ENCODE measurements around the gene NFKB2.
A peak's percentile ranks its signal among the peaks of the same experiment; 100 is the strongest.

NFKB2 gene

DNA sequence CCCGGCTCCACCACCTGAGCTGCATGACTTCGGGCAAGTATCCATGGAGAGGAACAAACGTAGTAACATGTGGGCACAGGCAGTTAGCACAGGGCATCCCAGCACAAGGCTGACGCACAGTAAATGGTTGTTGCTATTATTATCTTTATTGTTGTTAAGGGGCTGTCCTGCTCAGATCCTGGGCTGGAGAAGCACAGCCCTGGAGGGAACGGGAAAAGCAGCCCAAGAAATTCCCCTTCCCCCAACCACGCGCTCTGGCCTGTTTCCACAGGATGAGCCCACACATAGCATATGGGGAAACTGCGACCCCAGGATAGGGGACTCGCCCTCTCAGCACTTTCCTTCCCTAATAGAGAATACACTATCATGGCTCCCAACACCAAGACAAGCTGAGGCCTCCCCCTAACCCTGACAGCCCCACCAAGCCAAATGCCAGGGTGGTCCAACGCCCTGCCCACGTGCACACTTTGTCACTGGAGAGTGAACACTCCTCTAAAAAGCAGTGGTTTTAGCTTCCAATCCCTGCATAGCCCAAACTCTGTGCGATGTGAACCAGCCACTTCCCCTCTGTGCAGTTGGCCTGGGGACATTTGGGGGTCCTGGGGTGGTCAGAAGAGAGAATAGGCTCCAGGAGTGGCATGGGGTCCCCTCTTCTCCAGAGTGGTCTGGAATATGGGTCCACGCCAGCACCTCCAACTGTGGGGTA lies 12.1 kb downstream of the NFKB2 start:
- DNase-seq (ENCODE audit: extremely low read depth in 1 of 2, low read depth in 1 of 2): no peak

DNA sequence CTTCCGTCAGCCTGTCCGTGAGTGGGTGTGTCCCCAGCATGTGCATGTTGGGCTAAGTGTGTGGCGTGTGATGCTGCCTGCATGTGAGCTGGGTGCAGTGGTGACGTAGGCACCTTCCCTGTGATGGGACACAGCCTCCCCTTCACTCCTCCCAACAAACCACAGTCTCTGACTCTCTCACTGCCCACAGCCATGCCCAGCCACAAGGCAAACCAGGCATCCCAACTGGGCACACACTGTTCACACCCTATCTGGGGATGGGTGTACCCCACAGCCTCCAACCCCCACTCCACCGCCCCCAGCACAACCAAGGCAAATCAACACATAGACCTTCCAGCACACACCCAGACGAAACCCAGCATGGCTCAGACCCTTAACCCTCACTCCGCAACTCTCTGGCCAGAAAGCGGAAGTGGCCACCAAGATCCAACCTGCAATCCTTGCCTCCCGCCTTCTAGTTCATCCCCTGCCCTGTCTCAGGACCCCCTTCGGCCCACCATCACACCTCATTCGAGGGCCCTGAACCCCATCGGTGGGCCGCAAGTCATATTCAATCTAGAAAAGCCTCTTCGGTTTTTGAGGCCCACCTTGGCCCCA lies 12.7 kb downstream of the NFKB2 start:
- DNase-seq (ENCODE audit: extremely low read depth in 1 of 2, low read depth in 1 of 2): no peak

DNA sequence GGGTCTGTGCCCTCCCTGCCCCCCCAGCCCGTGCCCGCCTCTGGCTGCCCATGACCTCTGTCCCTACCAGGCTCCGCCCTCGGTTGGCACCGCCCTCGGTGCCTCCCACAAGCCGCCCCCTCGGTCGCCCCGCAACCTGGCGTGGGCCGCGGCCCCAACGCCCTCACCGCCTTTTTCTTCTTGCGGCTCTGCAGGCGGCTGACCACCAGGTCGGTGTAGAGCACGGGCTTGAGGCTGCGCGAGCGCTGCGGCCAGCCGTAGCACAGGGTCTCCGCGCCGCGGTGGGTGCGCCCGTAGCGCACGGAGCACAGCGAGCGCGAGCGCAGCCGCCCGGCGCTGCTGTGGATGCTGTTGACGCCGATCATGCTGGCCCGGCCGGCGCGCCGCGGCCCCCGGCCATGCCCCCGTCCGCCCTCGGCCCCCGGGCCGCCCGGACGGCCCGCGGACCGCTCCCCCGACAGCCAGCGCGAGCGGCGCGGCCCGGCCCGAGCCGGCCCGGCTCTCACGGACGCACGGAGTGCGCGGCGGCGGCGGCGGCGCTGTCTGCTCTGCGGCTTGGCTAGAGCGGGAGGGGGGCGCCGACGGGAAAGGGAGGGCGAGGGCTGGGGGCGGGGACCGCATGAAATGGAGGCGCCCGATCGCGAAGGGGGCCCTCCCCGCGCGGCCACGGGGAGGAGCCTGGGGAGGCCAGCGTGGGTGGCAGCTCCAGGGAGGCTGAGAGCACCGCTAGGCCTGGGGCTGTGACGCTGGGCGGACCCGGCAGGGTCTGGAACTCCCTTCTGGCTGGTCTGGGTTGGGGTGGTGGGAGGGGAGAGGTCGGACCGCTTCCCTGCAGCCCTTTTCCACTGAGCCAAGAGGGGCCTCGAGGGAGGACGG lies 13.5 kb downstream of the NFKB2 start:
- DNase-seq (ENCODE audit: extremely low read depth in 1 of 2, low read depth in 1 of 2): peak in 1 of 2 donors; percentile 50

DNA sequence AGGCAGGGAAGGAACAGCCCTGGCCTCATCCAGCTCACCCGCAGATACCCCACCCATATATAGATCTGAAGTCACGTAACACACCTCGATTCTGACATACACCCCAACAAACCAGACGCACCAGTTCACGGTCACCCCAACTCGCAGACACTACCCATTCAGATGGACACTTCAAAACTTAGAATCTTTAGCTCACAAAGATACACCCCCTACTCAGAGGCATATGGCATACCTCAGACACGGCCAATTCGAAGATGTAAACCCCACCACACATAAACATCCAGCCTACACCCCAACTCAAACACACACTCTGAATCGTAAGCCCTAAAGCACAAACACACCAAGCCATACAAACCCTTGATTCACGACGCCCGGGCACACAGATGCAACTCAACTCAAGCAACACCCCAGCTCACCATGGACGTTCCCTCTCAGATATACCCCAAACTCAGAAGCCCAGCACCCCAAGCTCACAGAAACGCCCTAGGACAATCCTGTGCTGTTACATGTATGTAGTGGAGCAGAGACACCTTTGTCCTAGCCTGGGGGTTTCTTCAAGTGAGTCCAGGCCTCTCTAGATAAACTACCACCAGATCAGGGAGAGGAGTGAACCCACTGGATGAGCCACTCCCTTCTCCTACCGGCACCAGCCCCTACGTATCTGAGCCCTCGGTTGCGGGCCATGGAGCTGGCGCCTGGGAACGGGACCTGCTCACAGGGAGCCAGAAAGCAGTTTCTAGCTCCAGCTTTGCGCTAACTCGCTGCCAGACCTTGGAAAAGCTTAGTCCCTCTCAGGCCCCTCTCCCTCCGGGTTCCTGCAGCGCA lies 14.3 kb downstream of the NFKB2 start:
- no peak for DNase-seq (ENCODE audit: extremely low read depth in 1 of 2, low read depth in 1 of 2)

DNA sequence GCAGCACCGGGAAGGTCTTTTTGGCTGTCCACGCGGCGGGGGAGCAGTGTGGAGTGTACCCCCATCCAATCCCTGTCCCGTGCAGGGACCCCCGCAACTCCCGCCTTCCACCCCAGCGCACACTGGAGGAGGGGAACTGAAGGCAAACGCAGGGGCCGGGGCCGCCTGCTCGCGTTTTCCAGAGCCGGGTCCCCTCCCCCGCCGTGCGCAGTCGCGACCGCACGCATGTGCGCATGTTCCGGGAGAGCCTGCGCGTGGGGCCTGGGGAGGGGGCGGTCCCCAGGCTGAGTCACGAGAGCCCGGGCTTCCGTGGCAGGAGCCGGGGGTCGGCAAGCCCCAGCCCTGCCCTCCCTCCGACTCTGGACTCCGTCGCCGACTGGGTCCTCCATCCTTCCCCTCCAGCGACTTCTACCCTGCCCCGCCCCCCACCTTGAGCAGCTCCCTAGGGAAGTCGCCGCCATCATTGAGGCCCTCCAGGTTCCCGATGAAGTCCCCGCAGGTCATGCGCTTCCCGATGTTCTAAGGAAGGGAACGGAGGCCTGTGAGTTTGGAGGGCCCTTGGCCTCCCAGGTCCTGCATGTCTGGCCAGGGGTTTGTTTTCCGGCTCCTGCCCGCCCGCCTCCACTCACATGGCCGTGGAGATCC lies 15.0 kb downstream of the NFKB2 start:
- DNase-seq (ENCODE audit: extremely low read depth in 1 of 2, low read depth in 1 of 2): no peak

DNA sequence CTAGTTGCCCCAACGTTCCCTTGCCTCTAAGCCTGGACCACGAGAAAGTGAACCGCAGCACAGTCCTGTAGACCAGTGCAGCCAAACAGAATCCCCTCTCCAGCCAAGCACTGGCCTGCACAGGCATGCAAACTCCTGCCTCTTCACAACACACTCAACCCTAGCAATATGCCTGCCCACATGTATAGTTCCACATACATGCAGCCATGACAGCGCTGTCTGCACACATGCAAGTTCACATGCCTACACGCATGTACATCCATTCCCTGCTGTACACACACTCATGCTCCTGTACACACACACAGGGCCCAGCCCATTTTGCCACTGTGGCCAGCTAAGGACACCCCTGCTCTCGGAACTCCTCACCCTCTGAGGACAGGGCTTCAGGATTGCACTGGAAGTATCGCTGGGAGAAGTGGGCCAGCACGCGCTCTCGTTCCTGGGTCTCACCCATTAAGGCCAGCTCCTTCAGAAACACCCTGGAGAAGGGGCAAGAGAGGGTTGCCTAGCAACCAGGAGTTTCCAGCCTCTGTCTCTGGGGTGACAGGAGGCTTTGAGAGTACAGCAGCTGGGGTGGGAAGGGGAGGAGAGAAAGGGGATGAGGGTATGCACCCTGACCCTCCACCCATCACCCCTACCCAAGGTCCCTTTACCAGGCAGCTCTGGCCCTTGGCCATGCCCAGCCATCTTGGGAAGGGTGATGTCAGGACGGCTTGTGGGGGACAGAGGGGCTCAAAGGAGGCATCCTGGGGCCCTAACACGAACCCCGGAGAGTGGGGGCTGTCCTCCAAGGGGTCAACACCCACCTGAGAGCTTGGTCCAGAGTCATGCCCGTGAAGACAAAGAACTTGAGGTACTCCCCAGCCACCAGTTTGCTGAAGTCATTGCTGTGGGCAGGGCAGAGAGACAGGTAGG lies 16.1 kb downstream of the NFKB2 start:
- DNase-seq (ENCODE audit: extremely low read depth in 1 of 2, low read depth in 1 of 2): no peak

DNA sequence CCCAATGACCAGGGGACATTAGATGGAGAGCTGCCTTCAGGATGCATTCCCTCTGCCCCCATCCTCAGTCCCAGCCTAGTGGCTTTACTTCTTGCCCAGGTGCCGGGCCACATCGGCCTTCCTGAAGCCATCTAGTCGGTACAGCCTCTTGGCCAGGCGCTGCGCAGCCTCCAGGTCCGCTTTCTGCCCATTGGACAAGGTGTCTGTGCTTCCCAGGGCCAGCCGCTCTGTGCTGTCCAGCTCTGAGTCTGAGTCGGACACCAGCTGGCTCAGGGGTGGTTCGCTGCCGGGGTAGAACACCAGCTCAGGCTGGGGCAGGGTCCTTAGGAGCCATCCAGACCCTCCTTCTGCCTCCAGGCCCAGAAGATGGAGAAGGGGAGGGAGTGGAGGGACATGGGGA lies 16.8 kb downstream of the NFKB2 start:
- no peak for DNase-seq (ENCODE audit: extremely low read depth in 1 of 2, low read depth in 1 of 2)

DNA sequence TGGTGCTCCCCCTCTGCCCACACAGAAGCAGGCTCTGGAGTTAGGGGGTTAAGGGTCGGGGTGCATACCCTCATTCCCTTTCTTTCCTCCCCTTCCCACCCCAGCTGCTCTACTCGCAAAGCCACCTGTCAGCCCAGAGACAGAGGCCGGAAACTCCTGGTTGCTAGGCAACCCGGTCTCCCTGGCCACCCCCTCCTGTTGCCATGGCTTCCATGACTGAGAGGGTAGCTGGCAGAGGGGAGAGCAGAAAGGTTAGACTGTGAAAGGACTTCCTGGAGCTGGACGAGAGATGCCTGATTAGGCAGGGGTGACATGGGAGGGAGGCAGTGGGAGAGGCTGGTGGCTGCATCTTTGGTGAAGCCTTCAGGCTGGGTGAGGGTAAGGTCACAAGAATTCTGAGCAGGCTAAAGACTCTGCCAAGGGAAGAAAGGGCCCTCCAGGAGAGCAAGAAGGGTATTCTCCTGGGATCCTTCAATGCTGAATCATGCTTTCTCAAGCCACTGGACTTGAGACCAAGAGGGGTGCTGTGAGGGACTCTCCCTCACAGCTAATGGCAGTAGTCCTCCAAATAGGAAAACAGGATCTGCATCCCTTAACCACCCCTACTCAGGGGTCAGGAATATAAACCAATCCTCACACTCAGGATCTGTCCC lies 17.7 kb downstream of the NFKB2 start:
- DNase-seq (ENCODE audit: extremely low read depth in 1 of 2, low read depth in 1 of 2): no peak

DNA sequence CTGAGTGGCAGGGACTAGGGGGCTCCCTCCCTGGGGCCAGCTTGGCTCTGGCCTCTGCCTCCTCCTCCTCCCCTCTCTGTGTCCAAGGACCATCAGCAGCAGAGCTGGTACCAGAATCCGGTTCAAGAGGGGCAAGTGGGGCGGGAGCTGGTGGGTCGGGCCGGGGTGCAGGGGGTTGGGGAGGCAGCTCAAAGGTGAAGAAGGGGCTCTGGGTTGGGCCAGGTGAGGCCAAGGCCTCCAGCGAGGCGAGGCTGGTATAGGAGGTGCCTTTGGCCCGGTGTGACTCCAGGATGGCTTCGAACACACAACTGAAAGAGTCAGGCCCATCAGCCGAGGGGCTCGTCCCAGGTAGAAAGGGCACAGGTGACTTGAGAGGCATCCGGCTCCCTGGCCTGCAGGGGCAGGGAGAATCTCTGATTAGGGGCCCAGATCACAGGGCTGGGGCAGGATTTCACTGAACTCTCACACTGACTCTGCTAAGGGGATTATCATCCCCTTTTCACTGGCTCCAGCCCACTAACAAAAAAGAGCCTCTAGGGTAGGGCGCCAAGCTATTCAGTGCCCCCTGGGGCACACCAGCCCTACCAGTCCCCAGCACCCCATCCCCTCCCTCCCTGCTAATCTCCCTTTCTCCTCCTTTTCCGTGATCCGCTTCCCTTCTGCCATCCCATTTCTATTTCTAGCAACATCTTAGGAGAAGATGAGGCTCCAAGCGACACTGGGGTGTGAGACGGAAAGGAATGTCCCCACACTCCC lies 18.5 kb downstream of the NFKB2 start:
- no peak for DNase-seq (ENCODE audit: extremely low read depth in 1 of 2, low read depth in 1 of 2)

DNA sequence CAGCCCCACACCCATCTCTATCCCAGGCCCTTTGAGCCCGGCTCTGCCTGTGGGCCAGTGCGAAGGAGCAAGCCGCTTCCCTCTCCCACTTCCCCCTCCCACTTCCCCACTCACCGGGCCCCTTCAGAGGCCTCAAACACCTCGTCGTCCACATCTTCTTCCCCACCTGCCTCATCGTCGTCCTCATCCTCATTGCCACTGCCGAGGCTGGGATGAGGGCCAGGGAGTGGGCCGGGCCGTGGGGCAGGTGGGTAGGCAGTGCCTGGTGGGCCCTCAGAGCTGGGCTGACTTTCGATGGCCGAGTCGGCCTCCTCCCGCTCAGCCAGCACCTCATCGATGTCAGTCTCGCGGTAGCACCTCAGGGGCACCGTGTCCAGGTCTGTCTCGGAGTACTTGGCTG lies 19.2 kb downstream of the NFKB2 start:
- no peak for DNase-seq (ENCODE audit: extremely low read depth in 1 of 2, low read depth in 1 of 2)

DNA sequence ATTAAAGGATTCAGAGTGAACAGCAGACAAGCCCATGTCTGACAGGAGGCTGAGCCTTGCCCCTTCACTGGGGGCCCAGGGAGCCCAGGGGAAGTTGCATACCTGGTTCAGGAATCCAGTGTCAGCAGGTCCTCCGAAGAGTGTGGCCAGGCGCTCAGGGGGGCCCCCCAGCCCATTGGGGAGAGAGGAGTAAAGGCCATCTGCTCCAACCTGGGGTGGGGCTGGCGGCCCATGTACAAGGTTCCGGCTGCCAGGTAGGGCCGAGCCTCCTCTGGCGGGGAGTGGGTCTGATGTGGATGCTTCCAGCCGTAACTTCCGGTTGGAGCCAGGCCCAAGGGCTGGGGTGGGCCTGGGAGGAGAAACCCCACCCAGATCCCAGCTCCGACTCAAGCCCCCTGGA lies 20.8 kb downstream of the NFKB2 start:
- DNase-seq (ENCODE audit: extremely low read depth in 1 of 2, low read depth in 1 of 2): no peak

DNA sequence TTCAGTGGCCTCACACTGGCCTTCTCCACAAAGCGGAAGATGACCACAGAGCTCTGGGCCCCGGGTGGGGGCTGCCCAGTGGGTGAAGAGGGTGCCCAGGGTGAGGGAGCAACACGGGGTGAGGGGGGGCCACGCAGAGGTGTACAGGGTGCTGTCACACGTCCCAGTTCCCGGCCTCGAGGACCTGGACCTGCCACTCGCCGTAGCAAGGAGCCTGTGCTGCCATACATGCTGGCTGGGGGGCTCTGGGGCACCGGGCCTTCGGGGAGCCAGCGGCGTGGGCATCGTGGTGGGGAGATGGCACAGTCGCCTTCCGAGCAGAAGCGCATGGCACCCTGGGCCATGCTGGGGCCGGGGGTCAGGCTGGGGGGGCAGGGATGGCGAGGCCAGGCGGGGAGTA lies 21.2 kb downstream of the NFKB2 start:
- no peak for DNase-seq (ENCODE audit: extremely low read depth in 1 of 2, low read depth in 1 of 2)

DNA sequence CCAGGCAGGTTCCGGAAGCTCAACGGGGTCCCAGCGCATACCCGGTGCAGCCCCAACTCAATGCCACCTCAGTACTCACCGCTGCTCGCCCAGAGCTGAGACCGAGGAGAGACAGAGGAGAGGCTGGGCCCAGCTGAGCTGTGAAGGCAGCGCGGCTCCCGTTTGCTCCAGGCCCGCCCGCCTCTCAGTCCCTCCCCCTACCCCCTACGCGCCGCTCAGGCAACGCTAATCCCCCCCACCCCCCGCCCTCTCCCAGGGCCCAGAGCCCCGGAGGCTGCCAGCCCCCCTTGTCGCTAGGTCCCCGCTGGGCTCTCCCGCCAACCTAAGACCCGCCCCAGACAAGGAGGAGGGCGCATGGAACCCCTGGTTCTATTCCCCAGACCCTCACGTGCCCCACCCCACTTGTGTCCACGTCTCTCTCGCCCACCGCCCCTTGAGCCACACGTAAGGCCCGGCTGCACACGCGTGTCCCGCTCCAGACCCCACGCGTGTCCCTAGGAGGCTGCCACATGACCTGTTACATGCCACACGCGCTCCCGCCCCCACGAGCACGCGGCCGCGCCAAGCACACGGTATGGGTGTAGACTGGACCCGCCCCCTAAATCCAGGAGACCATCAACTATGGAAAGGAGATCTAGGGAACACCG lies 23.2 kb downstream of the NFKB2 start, which contains the start of gene PSD:
PSD (minus strand) TSS at position 164 of the 647 bp plus-strand sequence. CDS start 1,747 bp downstream, outside the sequence.
- DNase-seq (ENCODE audit: extremely low read depth in 1 of 2, low read depth in 1 of 2): no peak

DNA sequence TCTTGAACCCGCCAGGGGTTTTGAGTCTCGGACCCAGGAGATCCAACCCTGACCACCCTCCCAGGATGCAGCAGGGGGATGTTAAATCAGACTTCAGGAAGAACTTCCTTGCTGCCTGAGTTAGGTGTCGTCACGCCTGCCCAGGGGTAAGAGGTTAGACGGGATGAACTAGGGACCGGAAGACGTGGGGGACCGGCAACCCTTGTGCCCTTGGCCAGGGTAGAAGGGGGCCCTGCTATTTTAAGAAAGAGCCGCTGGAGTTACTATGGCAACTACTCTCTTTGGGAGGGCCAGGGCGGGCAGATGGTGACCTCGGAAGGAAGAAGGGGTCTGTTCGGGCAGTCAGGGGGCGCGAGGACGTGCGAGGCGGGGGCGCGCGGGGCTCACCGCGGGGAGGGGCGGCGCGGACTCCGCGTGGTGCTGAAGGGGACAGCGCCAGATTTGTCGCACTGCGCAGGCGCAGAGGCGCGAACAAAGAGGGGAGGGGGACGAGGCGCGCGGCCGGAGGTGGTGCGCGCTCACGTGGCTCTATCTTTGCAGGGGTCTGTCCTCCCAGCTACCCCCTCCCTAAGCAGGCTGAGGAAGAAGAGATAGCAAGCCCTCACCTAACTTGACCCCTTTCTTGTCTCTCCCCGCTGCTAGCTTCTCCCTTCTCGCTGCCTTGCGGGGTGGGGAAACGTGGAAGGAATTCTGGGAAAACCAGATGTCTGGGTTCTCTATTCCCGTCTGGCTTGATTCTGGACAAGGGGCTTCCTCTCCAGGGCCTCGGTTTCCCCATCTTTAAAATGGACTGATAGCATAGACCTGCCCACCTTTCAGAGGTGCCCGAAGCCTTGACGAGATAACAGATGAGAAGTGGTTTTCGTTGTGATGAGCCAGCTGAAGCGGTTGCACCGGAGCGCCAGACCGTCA lies 24.0 kb downstream of the NFKB2 start:
- no peak for DNase-seq (ENCODE audit: extremely low read depth in 1 of 2, low read depth in 1 of 2)

DNA sequence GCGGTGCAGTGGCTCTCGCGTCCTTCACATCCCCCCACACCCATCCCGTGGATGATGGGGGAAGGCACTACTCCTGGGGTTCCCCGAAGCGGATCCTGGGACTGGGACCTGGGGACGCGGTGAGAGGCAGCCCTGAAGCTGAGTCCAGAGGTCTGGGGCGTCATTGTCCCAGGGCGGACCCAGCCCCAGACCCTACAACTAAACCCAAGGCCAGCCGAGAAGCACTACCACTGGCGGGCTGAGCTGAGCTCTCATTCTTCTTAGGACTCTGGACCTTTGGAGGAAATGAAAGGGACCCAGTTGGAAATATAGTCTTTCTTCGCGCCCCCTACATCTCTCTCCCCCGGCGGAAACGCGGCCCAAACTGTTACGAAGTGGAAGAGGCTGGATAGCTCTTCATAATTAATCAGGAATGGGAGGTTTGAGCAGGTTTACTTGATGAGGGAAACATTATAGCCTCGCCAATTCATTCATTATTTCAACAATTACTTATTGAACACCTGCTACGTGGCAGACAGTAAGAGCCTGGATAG lies 24.7 kb downstream of the NFKB2 start:
- DNase-seq (ENCODE audit: extremely low read depth in 1 of 2, low read depth in 1 of 2): no peak
